GM19035 (cell line): ENCODE measurements around the gene OSBPL8.

Experiments used
- ATAC-seq: cut with Tn5 transposase; IDR thresholded peaks from one replicate; pipeline ENCODE4 v1.9.1; 2021; ENCODE audit not compliant: unreplicated experiment

Gene OSBPL8

GRCh38 chr12:76471579-76471978, 88.0 kb downstream of the OSBPL8 start:
- no peak for ATAC-seq

GRCh38 chr12:76470028-76470939, 89.3 kb downstream of the OSBPL8 start:
- peak; percentile 83 for ATAC-seq

GRCh38 chr12:76464631-76465166, 94.9 kb downstream of the OSBPL8 start:
- ATAC-seq = no peak

DNA sequence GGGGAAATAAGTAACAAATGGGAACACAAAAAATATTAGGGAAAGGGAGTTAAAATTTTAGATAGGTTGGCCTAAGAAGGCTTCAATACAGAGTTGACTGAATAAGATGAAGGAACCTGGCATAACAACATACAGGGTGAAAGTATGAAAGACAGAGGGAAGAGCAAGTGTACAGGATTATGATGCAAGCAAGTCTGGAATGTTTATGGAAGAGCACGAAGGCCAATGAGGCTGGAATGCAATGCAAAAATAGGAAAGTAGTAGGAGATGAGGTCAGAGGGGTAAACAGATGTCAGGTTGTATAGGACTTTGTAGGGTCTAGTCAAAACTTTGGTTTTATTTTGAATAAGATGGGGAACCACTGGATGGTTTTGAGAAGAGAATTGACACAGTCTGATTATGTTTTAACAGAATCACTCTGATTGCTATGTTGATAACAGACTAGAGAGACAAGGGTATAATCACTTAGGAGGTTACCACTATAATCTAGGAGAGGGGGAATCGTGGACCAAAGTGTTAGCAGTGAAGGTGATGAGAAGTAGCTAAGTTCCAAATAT, 96.8 kb downstream of the OSBPL8 start:
- ATAC-seq = no peak

GRCh38 chr12:76460807-76461206, 98.8 kb downstream of the OSBPL8 start:
- ATAC-seq = no peak

DNA sequence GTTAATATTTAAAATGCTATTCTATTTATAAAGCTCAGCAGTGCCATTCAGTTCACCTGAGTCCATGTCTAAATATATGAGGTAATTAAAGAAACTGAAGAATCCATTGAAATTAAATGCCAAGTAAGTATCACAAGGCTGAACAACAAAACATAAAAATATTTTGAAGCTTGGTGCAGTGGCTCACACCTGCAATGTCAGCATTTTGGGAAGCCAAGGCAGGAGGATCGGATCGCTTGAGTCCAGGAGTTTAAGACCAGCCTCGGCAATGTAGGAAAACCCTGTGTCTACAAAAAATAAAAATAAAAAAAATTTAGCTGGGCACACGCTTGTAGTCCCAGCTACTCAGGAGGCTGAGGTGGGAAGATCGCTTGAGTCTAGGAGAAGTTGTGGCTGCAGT, 101.8 kb downstream of the OSBPL8 start:
- no peak for ATAC-seq

GRCh38 chr12:76457010-76457409, 102.6 kb downstream of the OSBPL8 start:
- ATAC-seq = no peak

DNA sequence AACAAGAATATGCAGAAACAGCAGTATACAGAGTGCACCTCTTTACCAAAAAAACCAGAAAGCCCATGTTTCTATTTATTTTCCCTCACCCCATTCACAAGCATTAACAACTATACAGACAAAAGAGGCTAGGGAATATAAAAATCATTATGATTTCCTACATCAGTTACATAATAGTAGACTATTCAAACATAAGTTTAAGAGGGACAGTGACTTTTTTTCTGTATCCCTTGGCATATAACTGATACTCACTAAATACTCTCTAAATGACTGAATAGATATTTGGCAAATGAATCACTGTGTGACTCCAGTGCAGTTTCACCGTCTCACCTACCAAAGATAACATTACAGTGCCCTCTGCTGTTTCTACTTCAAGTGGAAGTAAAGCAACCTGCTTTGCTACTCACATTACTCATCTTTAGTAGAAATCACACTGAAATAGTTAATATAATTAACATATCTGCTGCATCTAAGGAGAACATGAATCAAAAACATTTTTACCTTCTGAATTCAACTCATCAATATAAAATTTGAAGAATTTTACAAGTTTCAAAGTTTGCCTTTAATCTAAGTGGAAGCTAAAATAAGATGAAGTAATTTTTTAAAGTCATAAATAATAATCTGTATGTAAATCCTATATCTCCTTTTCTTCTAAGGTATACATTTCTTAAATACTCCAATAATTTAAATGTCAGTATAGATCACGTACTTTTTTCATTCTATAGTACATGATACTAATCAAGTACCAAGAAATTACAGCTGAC, 103.8 kb downstream of the OSBPL8 start:
- peak; percentile 97 for ATAC-seq

- no peak for ATAC-seq
These were observed 108.0 kb downstream of the OSBPL8 start for GRCh38 chr12:76451528-76451927.

DNA sequence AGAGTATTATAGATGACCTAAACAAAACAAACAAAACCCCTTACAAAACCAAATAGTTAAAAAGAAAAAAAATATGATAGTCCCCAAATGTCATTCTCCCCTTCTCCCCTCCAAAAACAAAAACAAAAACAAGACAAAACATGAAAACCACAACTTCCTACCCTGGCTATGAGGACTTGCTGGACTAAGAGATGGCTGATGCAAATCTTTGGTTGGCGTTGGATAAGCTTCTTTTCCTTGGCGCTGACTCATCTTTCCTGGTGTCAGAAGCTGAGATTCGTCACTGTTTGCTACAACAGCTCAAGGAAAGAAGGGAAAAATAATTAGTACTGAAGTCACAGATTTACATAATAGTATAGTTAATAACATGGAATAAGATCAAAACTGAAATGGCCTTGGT, 108.9 kb downstream of the OSBPL8 start:
- no peak for ATAC-seq

DNA sequence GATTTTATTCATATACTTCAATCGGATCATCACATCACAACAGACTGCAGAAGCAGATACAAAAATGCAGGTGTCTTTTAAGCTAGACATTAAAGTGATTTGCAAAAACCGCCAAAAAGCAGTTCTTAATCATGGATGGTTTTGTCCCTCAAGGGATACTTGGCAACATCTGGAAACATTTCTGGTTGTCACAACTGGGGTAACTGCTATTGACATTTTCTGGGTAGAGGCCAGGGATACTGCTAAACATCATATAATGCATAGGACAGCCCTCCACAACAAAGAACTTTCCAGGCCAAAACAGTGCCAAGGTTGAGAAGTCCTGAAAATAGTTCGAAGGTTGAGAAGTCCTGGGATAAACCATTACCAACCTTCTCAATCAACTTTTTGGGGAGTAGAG, 109.6 kb downstream of the OSBPL8 start:
- ATAC-seq = no peak

GRCh38 chr12:76449583-76449982, 110.0 kb downstream of the OSBPL8 start:
- no peak for ATAC-seq

- no peak for ATAC-seq
These were observed 110.6 kb downstream of the OSBPL8 start for GRCh38 chr12:76449016-76449415.

GRCh38 chr12:76446090-76446489, 113.5 kb downstream of the OSBPL8 start:
- no peak for ATAC-seq

- no peak for ATAC-seq
These were observed 114.1 kb downstream of the OSBPL8 start for GRCh38 chr12:76445462-76445861.

DNA sequence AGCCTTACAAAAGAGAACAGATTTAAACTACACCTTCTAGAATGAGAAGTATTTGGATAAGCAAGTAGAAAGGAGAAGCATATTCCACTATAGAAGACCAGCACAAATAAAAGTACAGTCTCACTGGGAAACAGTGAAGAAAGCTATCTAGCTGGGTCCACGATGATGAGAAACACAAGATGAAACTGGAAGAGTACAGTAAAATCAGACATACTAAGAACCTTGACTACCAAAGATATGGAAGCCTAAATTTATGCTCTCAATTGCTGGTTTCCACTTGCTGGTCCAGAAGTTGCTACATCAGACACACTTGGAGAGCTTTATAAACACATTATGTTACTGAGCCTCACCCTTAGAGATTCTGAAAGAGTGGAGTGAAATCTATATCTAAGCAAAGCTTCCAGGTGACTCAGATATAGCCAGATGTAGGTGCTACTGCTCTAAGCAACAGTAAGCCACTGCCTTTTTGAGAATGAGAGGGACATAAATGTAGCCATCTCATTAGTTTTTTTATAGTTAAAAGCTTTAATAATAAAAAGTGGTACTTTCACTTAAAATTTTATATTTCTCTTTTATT, 115.1 kb downstream of the OSBPL8 start:
- ATAC-seq = no peak

- ATAC-seq = no peak
These were observed 118.6 kb downstream of the OSBPL8 start for GRCh38 chr12:76441016-76441415.

- ATAC-seq = no peak
These were observed 126.8 kb downstream of the OSBPL8 start for GRCh38 chr12:76432733-76433132.

- no peak for ATAC-seq
These were observed 131.5 kb downstream of the OSBPL8 start for GRCh38 chr12:76428117-76428516.

- ATAC-seq = no peak
These were observed 133.4 kb downstream of the OSBPL8 start for GRCh38 chr12:76426160-76426559.

- no peak for ATAC-seq
These were observed 134.6 kb downstream of the OSBPL8 start for GRCh38 chr12:76424941-76425340.
